ENCODE measurements around the gene CLEC2D. TPM values are rescaled to one million over a fixed set of nuclear protein-coding genes. Genes with fewer than 3 reads are reported as not detected.

Gene CLEC2D
- total and polyA plus RNA-seq, 2 experiments from 2014 or later, result 7.8 to 20.2 TPM

GRCh38 chr12:9706086-9706685 is 36.7 kb downstream of the CLEC2D start:
- Histone ChIP-seq H3K4me3 (no peak overlapping the region), H3K27ac (no peak overlapping the region), H3K27me3 (no peaks in the 10 kb centered on the region), H3K9me3 (ENCODE audit: low read depth) (no peaks in the 10 kb centered on the region), H3K36me3 (no peaks in the 10 kb centered on the region), H3K4me1 (ENCODE audit: low read depth) (no peaks in the 10 kb centered on the region)
- no peak for DNase-seq (ENCODE audit: low read depth in 1 of 2, low spot score in 1 of 2)
- no peak for TF ChIP-seq CTCF (IDR thresholded peaks at IDR 0.05; ENCODE audit: low read depth, low read length)

- H3K4me3 ChIP-seq, result no peak overlapping the region
- no peaks in the 10 kb centered on the region for H3K36me3 ChIP-seq
- no peak overlapping the region for H3K27ac ChIP-seq
- H3K27me3 ChIP-seq, result no peaks in the 10 kb centered on the region
- peaks cover 3% of the 10 kb centered on the region for H3K4me1 ChIP-seq (ENCODE audit: low read depth)
- no peaks in the 10 kb centered on the region for H3K9me3 ChIP-seq (ENCODE audit: low read depth)
- no peak for DNase-seq (ENCODE audit: low read depth in 1 of 2, low spot score in 1 of 2)
- TF ChIP-seq CTCF (IDR thresholded peaks at IDR 0.05; ENCODE audit: low read depth, low read length), result no peak
Observed at GRCh38 chr12:9707356-9707755, 37.8 kb downstream of the CLEC2D start.

GRCh38 chr12:9707864-9708808 is 38.6 kb downstream of the CLEC2D start:
- peak; percentile 87 for TF ChIP-seq CTCF (IDR thresholded peaks at IDR 0.05; ENCODE audit: low read depth, low read length)
- Histone ChIP-seq H3K27ac (no peak overlapping the region), H3K9me3 (ENCODE audit: low read depth) (no peaks in the 10 kb centered on the region), H3K4me3 (no peak overlapping the region), H3K4me1 (ENCODE audit: low read depth) (peaks cover 3% of the 10 kb centered on the region), H3K36me3 (no peaks in the 10 kb centered on the region), H3K27me3 (no peaks in the 10 kb centered on the region)
- DNase-seq (ENCODE audit: low read depth in 1 of 2, low spot score in 1 of 2), result peak; percentile 35 to 76

- Histone ChIP-seq H3K4me1 (ENCODE audit: low read depth) (peaks cover 3% of the 10 kb centered on the region), H3K36me3 (no peaks in the 10 kb centered on the region), H3K27me3 (no peaks in the 10 kb centered on the region), H3K4me3 (no peak overlapping the region), H3K27ac (no peak overlapping the region), H3K9me3 (ENCODE audit: low read depth) (no peaks in the 10 kb centered on the region)
- TF ChIP-seq CTCF (IDR thresholded peaks at IDR 0.05; ENCODE audit: low read depth, low read length), result no peak
- no peak for DNase-seq (ENCODE audit: low read depth in 1 of 2, low spot score in 1 of 2)
Observed at GRCh38 chr12:9708853-9709252, 39.3 kb downstream of the CLEC2D start.

GRCh38 chr12:9710584-9711375 is 41.3 kb downstream of the CLEC2D start:
- H3K4me1 ChIP-seq (ENCODE audit: low read depth), result peaks cover 3% of the 10 kb centered on the region
- no peaks in the 10 kb centered on the region for H3K27me3 ChIP-seq
- no peak for TF ChIP-seq CTCF (IDR thresholded peaks at IDR 0.05; ENCODE audit: low read depth, low read length)
- no peaks in the 10 kb centered on the region for H3K36me3 ChIP-seq
- H3K27ac ChIP-seq, result no peak overlapping the region
- H3K9me3 ChIP-seq (ENCODE audit: low read depth), result no peaks in the 10 kb centered on the region
- H3K4me3 ChIP-seq, result no peak overlapping the region
- DNase-seq (ENCODE audit: low read depth in 1 of 2, low spot score in 1 of 2), result no peak
